Measurements from ENCODE around the gene TMEM203. TPM values are rescaled to one million over a fixed set of nuclear protein-coding genes. Genes with fewer than 3 reads are reported as not detected.

TMEM203 gene
- total and polyA plus RNA-seq, 2 of the 13 experiments (the other 11 are each of a cell fraction or from before 2014, with no cell fraction given) = 23.4 to 36.7 TPM

GRCh38 chr9:137254624-137255447 lies 49.4 kb upstream of the TMEM203 start, which contains the start of gene NELFB (continued):
- no peak for TF ChIP-seq ZSCAN22 (CRISPR knock-in tag; IDR thresholded peaks at IDR 0.05)
- TF ChIP-seq ZNF75D (CRISPR knock-in tag; IDR thresholded peaks at IDR 0.05; ENCODE audit: borderline replicate concordance) = no peak
- TF ChIP-seq HOXA5 (CRISPR knock-in tag; IDR thresholded peaks at IDR 0.05) = peak; percentile 52; the same call in 1 of the 2 replicates
- TF ChIP-seq SP4 (CRISPR knock-in tag; IDR thresholded peaks at IDR 0.05) = peak; percentile 96
- no peak for TF ChIP-seq IRF2 (CRISPR knock-in tag; IDR thresholded peaks at IDR 0.05)
- no peak for TF ChIP-seq NFIB (CRISPR knock-in tag; IDR thresholded peaks at IDR 0.05; ENCODE audit: borderline replicate concordance)
- TF ChIP-seq MIER3 (CRISPR knock-in tag; IDR thresholded peaks at IDR 0.05; ENCODE audit: borderline replicate concordance) = no peak
- peak; percentile 86; the same call in 1 of the 2 replicates for TF ChIP-seq IRX3 (CRISPR knock-in tag; IDR thresholded peaks at IDR 0.05; ENCODE audit: borderline replicate concordance, low read depth)
- no peak; the same call in 1 of the 2 replicates for TF ChIP-seq ZNF547 (CRISPR knock-in tag; IDR thresholded peaks at IDR 0.05)
- TF ChIP-seq ZNF83 (CRISPR knock-in tag; IDR thresholded peaks at IDR 0.05; ENCODE audit: borderline replicate concordance) = no peak
- 0 out of 2 replicates have a peak, but pooled peaks have one; percentile 47 for TF ChIP-seq PPARG (CRISPR knock-in tag; conservative IDR thresholded peaks at IDR 0.05)
- no peak for TF ChIP-seq GLMP (CRISPR knock-in tag; IDR thresholded peaks at IDR 0.05; ENCODE audit: borderline replicate concordance)
- TF ChIP-seq TFE3 (CRISPR knock-in tag; IDR thresholded peaks at IDR 0.05) = no peak
- no peak for TF ChIP-seq ZNF564 (CRISPR knock-in tag; IDR thresholded peaks at IDR 0.05)
- no peak for TF ChIP-seq LCORL (IDR thresholded peaks at IDR 0.05)
- TF ChIP-seq LCORL (CRISPR knock-in tag; IDR thresholded peaks at IDR 0.05) = no peak
- TF ChIP-seq AGO2 (optimal IDR thresholded peaks at IDR 0.05; ENCODE audit: low read depth, low read length) = peak; percentile 51
- no peak for TF ChIP-seq ZNF335 (CRISPR knock-in tag; IDR thresholded peaks at IDR 0.05)
- TF ChIP-seq ZNF281 (CRISPR knock-in tag; IDR thresholded peaks at IDR 0.05; ENCODE audit: borderline replicate concordance) = no peak
- TF ChIP-seq SMAD1 (CRISPR knock-in tag; IDR thresholded peaks at IDR 0.05; ENCODE audit: borderline replicate concordance, low read depth) = no peak; the same call in 1 of the 2 replicates
- TF ChIP-seq SETDB1 (CRISPR knock-in tag; IDR thresholded peaks at IDR 0.05; ENCODE audit: borderline replicate concordance) = no peak
